MCF 10A (cell line): ENCODE measurements around the gene PGAP6. TPM values are rescaled to one million over a fixed set of nuclear protein-coding genes. Genes with fewer than 3 reads are reported as not detected.

Experiments used
- BruUV-seq: library from RNA; stranded (reverse); fragments of 400-500 nt; replicated peaks from 2 replicates; lab custom pipeline; 2021; lab: Mats Ljungman, UMichigan
- CTCF ChIA-PET: fragments of 300-600 bp; sonication (Branson Sonifier 250); formaldehyde crosslinking; extraction: SDS; loops from one replicate; lab custom pipeline; 2021; ENCODE audit warnings: antibody characterized with exemption, inconsistent platforms; lab: Yijun Ruan, JAX
- POLR2A ChIA-PET: fragments of 300-600, 350-650 bp; sonication (Branson Sonifier 250); formaldehyde crosslinking; extraction: SDS; loops from one replicate; lab custom pipeline; 2020; ENCODE audit warnings: antibody characterized with exemption, inconsistent platforms; lab: Yijun Ruan, JAX
- DNase-seq: peaks from one replicate; pipeline ENCODE4 v3.0.0-alpha.2; 2018; ENCODE audit not compliant: unreplicated experiment
- H3K27ac Mint-ChIP-seq: one replicate; pipeline ENCODE4 v1.8.0; 2022; ENCODE audit warnings: mild to moderate bottlenecking, low read depth, mixed read lengths; ENCODE audit not compliant: unreplicated experiment
- H3K27me3 Mint-ChIP-seq: one replicate; pipeline ENCODE4 v1.8.0; 2022; ENCODE audit warnings: mixed read lengths; ENCODE audit not compliant: insufficient read depth, unreplicated experiment
- H3K36me3 Mint-ChIP-seq: one replicate; pipeline ENCODE4 v1.8.0; 2022; ENCODE audit warnings: mild to moderate bottlenecking, moderate library complexity, mixed read lengths; ENCODE audit not compliant: insufficient read depth, unreplicated experiment
- H3K4me1 Mint-ChIP-seq: one replicate; pipeline ENCODE4 v1.8.0; 2022; ENCODE audit warnings: mixed read lengths; ENCODE audit not compliant: insufficient read depth, unreplicated experiment
- H3K4me3 Mint-ChIP-seq: one replicate; pipeline ENCODE4 v1.8.0; 2022; ENCODE audit warnings: mild to moderate bottlenecking, moderate library complexity, mixed read lengths; ENCODE audit not compliant: unreplicated experiment
- H3K9me3 Mint-ChIP-seq: one replicate; pipeline ENCODE4 v1.8.0; 2022; ENCODE audit warnings: mixed read lengths; ENCODE audit not compliant: unreplicated experiment
- intact Hi-C: fragments of 100-400 bp; cut with micrococcal nuclease; formaldehyde crosslinking; loops from 2 replicates; pipeline ENCODE4 v1.14.1; 2022
- total RNA-seq: library from RNA; stranded (reverse); gene quantifications from 2 replicates; pipeline ENCODE4 v1.2.3, GENCODE V29; 2022
- TF ChIP-seq, protein P1 (sequence below): fragments of 200-600 bp; IDR thresholded peaks from one replicate; pipeline ENCODE4 v1.8.0; 2022; ENCODE audit warnings: antibody characterized with exemption, mild to moderate bottlenecking; ENCODE audit not compliant: unreplicated experiment

Gene PGAP6
- total RNA-seq, 1 experiment from 2014 or later = 18.3 TPM

DNA sequence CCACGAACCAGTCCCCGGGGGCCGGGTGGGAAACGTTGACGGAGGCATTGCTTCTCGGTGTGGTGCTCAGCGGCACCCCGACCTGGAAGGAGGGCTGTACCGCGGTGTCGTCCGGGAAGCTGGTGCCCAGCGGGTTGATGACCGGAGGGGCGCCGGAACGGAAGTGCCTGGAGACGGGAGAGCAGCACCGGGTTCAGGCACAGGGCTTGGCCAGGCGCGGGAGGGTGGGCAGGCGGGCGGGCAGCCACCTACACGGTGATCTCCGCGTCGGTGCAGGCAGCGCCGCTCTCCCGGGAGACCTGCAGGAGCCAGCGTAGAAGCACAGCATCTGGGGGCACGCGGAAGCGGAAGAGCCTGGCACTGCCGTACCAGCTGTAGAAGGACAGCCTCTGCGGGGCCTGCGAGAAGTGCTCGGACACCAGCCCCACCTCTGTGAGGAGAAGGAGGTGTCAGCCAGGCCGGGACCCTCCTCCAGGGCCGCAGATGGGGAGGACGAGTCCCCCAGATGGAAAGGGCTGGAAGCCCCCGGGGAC is 4.3 kb downstream of the PGAP6 start:
- Mint-ChIP-seq H3K36me3 (peaks cover 7% of the 10 kb centered on the region), H3K27me3 (no peaks in the 10 kb centered on the region), H3K9me3 (no peaks in the 10 kb centered on the region), H3K4me3 (no peak overlapping the region), H3K27ac (no peak overlapping the region), H3K4me1 (no peaks in the 10 kb centered on the region)
- POLR2A ChIA-PET = no interaction called here
- DNase-seq = no peak
- CTCF ChIA-PET = no interaction called here
- no TSS peak for BruUV-seq
- TF ChIP-seq, protein P1, sequence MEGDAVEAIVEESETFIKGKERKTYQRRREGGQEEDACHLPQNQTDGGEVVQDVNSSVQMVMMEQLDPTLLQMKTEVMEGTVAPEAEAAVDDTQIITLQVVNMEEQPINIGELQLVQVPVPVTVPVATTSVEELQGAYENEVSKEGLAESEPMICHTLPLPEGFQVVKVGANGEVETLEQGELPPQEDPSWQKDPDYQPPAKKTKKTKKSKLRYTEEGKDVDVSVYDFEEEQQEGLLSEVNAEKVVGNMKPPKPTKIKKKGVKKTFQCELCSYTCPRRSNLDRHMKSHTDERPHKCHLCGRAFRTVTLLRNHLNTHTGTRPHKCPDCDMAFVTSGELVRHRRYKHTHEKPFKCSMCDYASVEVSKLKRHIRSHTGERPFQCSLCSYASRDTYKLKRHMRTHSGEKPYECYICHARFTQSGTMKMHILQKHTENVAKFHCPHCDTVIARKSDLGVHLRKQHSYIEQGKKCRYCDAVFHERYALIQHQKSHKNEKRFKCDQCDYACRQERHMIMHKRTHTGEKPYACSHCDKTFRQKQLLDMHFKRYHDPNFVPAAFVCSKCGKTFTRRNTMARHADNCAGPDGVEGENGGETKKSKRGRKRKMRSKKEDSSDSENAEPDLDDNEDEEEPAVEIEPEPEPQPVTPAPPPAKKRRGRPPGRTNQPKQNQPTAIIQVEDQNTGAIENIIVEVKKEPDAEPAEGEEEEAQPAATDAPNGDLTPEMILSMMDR = no peak
- intact Hi-C loops = no loop called here

DNA sequence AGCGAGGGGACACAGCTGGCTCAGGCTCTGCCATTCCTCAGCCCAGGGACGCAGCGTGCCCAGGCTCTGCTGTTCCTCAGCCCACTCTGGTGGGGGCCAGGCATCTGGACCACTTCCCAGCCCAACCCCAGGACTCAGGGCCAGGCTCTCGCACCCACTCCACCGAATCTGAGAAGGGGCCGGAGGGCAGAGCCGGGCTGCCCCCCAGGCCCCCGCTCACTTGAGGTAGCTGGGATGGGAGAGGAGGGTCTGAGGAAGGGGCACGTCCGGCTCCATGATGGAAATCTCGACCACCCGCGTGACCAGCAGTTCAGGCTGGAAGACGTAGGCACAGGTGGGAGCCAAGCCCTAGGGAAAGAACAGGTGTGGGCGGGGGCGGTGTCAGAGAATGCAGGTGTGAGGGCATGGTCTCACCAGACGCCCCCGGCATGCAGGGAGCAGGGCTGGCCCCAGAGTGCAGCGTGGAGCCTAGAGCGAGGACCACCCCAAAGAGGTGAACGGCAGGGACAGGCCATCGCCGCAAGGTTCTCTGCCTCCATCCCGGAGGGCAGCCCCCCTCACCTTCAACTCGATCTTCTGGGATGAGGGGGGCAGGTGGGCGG is 4.9 kb downstream of the PGAP6 start:
- Mint-ChIP-seq H3K36me3 (peaks cover 7% of the 10 kb centered on the region), H3K9me3 (no peaks in the 10 kb centered on the region), H3K27me3 (no peaks in the 10 kb centered on the region), H3K4me3 (no peak overlapping the region), H3K27ac (no peak overlapping the region), H3K4me1 (no peaks in the 10 kb centered on the region)
- TF ChIP-seq, protein P1 = no peak
- ChIA-PET POLR2A (no interaction called here), CTCF (no interaction called here)
- intact Hi-C loops = no loop called here
- DNase-seq = no peak
- no TSS peak for BruUV-seq

DNA sequence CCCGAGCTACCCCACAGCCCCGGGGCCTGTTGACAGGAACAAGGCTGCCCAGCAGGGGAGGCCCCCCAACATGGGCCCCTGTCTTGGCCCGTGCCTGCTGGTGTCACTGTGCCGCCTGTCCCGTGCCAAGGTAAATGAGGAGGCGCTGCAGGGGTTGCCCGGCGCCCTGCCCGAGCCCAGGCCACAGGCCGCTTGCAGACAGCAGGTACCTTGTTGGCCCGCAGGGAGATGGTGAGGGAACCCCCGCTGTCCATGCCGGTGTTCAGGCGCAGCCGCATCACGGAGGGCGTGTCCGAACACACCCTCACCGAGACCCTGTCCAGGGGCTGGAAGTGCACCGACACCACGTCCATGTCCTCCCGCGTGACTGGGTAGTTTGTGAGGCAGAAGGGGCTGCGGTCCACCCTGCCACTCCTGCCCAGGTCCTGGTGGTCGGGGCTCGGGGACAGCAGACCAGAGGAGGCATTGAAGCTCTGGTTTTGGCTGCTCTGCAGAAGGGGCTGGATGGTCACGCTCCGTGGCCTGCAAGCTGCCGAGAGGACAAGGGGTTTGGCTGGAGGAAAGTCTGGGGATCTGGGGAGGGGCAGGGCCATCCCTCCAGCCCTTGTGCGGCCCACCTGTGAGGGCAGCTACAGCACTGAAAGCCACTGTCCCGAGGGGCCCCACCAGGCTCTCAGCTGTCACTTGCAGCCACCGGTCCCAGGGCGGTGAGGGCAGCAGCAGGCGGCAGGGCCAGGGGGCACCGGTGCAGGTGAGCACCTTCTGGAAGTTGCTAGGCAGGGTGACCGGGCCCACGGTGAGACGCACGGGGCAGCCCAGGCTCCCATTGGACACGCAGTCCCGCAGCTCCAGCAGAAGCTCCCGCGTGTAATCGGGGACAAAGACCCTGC is 5.6 kb downstream of the PGAP6 start:
- DNase-seq = no peak
- Mint-ChIP-seq H3K27ac (no peak overlapping the region), H3K9me3 (no peaks in the 10 kb centered on the region), H3K27me3 (no peaks in the 10 kb centered on the region), H3K4me3 (no peak overlapping the region), H3K36me3 (peaks cover 7% of the 10 kb centered on the region), H3K4me1 (no peaks in the 10 kb centered on the region)
- ChIA-PET POLR2A (no interaction called here), CTCF (no interaction called here)
- TF ChIP-seq, protein P1 = no peak
- intact Hi-C loops = no loop called here
- BruUV-seq = no TSS peak

DNA sequence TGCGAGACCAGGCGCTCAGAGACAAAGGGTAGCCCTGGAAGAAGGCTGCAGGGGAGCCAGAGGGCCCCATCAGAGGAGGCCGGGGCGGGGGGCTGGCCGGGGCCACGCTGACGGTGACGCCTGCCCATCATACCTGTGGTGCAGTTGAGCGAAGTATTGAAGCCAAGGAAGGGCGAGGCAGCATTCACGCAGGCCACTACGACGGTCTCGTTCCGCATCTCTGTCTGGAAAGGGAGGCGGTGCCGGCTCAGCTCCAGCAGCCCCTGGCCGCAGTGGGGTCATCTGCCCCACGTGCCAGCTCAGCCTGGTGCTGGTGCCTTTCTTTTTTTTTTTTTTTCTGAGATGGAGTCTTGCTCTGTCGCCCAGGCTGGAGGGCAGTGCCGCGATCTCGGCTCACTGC is 6.6 kb downstream of the PGAP6 start:
- no peaks in the 10 kb centered on the region for H3K9me3 Mint-ChIP-seq
- intact Hi-C loops = no loop called here

More for the DNA sequence above, 6.6 kb downstream of the PGAP6 start:
- Mint-ChIP-seq H3K4me3 (no peak overlapping the region), H3K27me3 (no peaks in the 10 kb centered on the region), H3K4me1 (no peaks in the 10 kb centered on the region), H3K36me3 (peaks cover 12% of the 10 kb centered on the region), H3K27ac (no peak overlapping the region)
- BruUV-seq = no TSS peak
- no peak for DNase-seq
- CTCF ChIA-PET = no interaction called here
- POLR2A ChIA-PET = no interaction called here
- TF ChIP-seq, protein P1 = no peak
